Measurements from ENCODE around the gene LHFPL2.

LHFPL2 gene

GRCh38 chr5:78665534-78665933, 17.0 kb upstream of the LHFPL2 start:
- no peak for DNase-seq

- DNase-seq: no peak
These were observed 13.8 kb upstream of the LHFPL2 start for GRCh38 chr5:78662323-78662722.

- DNase-seq: no peak
These were observed 13.1 kb upstream of the LHFPL2 start for GRCh38 chr5:78661691-78662090.

- DNase-seq: no peak
These were observed 12.5 kb upstream of the LHFPL2 start for GRCh38 chr5:78661044-78661443.

GRCh38 chr5:78660401-78660800, 11.8 kb upstream of the LHFPL2 start:
- DNase-seq: no peak

GRCh38 chr5:78659714-78660113, 11.1 kb upstream of the LHFPL2 start:
- DNase-seq: no peak

GRCh38 chr5:78659114-78659513, 10.5 kb upstream of the LHFPL2 start:
- DNase-seq: no peak

GRCh38 chr5:78657201-78657600, 8.6 kb upstream of the LHFPL2 start:
- no peak for DNase-seq

- DNase-seq: no peak
These were observed 7.2 kb upstream of the LHFPL2 start for GRCh38 chr5:78655746-78656290.

GRCh38 chr5:78654386-78654785, 5.8 kb upstream of the LHFPL2 start:
- DNase-seq: no peak

- peak; percentile 13 for DNase-seq
These were observed 5.3 kb upstream of the LHFPL2 start for GRCh38 chr5:78653681-78654366.

- no peak for DNase-seq
These were observed 4.5 kb upstream of the LHFPL2 start for GRCh38 chr5:78653031-78653430.

- no peak for DNase-seq
These were observed 2.9 kb upstream of the LHFPL2 start for GRCh38 chr5:78651468-78651867.

GRCh38 chr5:78650531-78650930, 2.0 kb upstream of the LHFPL2 start:
- DNase-seq: no peak

- DNase-seq: no peak
These were observed 1.4 kb upstream of the LHFPL2 start for GRCh38 chr5:78649861-78650496.

- DNase-seq: peak; percentile 5
These were observed 681 bp upstream of the LHFPL2 start for GRCh38 chr5:78649211-78649695.

GRCh38 chr5:78647838-78648358, 674 bp downstream of the LHFPL2 start:
- DNase-seq: peak; percentile 22

- no peak for DNase-seq
These were observed 1.2 kb downstream of the LHFPL2 start for GRCh38 chr5:78647351-78647818.

GRCh38 chr5:78644741-78645300, 3.8 kb downstream of the LHFPL2 start:
- DNase-seq: no peak

- DNase-seq: no peak
These were observed 4.4 kb downstream of the LHFPL2 start for GRCh38 chr5:78644129-78644528.

GRCh38 chr5:78642701-78643100, 5.9 kb downstream of the LHFPL2 start:
- no peak for DNase-seq

- no peak for DNase-seq
These were observed 7.7 kb downstream of the LHFPL2 start for GRCh38 chr5:78640662-78641474.

GRCh38 chr5:78639791-78640190, 8.8 kb downstream of the LHFPL2 start:
- no peak for DNase-seq
